HT-29 (cell line): ENCODE measurements around the gene IGF2. TPM values are rescaled to one million over a fixed set of nuclear protein-coding genes. Genes with fewer than 3 reads are reported as not detected.
"Not testable (repeated sequence)": the region's sequence is repeated elsewhere in the genome, so short reads cannot be mapped to it uniquely, and the experiment has no call there.

Source experiments
- DNase-seq: peaks from one replicate; pipeline ENCODE4 v3.0.0-alpha.2; 2015; ENCODE audit warnings: low spot score
- total RNA-seq: library from RNA; depleted of rRNA; stranded (reverse); fragments of >200 nt; shearing (Covaris generic); gene quantifications from 2 replicates; pipeline ENCODE4 v1.2.3, GENCODE V29; 2014

IGF2 gene
- total RNA-seq, 1 experiment from 2014 or later = 11.4 TPM

GRCh38 chr11:2124736-2125484, 14.3 kb downstream of the IGF2 start:
- not testable (repeated sequence) for DNase-seq

- DNase-seq = no peak
These were observed 15.6 kb downstream of the IGF2 start for GRCh38 chr11:2123628-2123960.

GRCh38 chr11:2122907-2123627, 16.1 kb downstream of the IGF2 start:
- no peak for DNase-seq

- DNase-seq = no peak
These were observed 16.8 kb downstream of the IGF2 start for GRCh38 chr11:2122222-2122906.

- no peak for DNase-seq
These were observed 17.7 kb downstream of the IGF2 start for GRCh38 chr11:2121227-2122130.

- DNase-seq = no peak
These were observed 18.7 kb downstream of the IGF2 start for GRCh38 chr11:2120359-2121100.

- DNase-seq = no peak
These were observed 20.5 kb downstream of the IGF2 start for GRCh38 chr11:2118677-2119076.

GRCh38 chr11:2116680-2117079, 22.5 kb downstream of the IGF2 start:
- DNase-seq = no peak

- no peak for DNase-seq
These were observed 23.9 kb downstream of the IGF2 start for GRCh38 chr11:2115308-2115707.

- no peak for DNase-seq
These were observed 24.6 kb downstream of the IGF2 start for GRCh38 chr11:2114430-2115241.

GRCh38 chr11:2113776-2114175, 25.4 kb downstream of the IGF2 start:
- DNase-seq = no peak

GRCh38 chr11:2110521-2110920, 28.7 kb downstream of the IGF2 start:
- no peak for DNase-seq

GRCh38 chr11:2109541-2110019, 29.6 kb downstream of the IGF2 start:
- DNase-seq = no peak

- DNase-seq = no peak
These were observed 30.3 kb downstream of the IGF2 start for GRCh38 chr11:2108675-2109491.

- DNase-seq = no peak
These were observed 31.1 kb downstream of the IGF2 start for GRCh38 chr11:2107941-2108630.

- no peak for DNase-seq
These were observed 31.7 kb downstream of the IGF2 start for GRCh38 chr11:2107521-2107920.

GRCh38 chr11:2106583-2107209, 32.5 kb downstream of the IGF2 start:
- DNase-seq = no peak

GRCh38 chr11:2105511-2105910, 33.7 kb downstream of the IGF2 start:
- DNase-seq = no peak
